Fibroblast of upper back skin (primary cell): Measurements from ENCODE around the gene IL2RG.

ENCODE experiments used
- DNase-seq: peaks from one replicate; pipeline ENCODE4 v3.0.0-alpha.2; 2013

The IL2RG gene

GRCh38 chrX:71067712-71068043 is 43.7 kb downstream of the IL2RG start:
- DNase-seq: no peak

DNA sequence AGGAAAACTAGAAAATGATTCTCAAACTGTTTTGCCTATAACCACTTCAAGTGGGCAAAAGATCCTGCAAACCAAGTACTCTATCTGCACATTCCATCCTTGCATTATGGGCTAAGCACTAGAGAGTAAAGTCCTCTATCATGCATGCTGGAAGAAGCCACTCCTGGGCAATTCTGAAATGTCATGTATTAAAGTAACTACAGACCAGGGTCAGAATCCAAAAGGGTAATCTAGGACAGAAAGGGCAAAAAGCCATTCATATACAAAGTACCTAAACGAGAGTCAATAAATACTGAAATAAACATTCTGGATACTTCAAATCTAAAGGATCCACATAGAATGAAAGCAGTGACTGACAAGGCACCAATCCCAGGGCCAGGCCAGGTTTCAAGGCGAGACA is 44.3 kb downstream of the IL2RG start:
- no peak for DNase-seq

DNA sequence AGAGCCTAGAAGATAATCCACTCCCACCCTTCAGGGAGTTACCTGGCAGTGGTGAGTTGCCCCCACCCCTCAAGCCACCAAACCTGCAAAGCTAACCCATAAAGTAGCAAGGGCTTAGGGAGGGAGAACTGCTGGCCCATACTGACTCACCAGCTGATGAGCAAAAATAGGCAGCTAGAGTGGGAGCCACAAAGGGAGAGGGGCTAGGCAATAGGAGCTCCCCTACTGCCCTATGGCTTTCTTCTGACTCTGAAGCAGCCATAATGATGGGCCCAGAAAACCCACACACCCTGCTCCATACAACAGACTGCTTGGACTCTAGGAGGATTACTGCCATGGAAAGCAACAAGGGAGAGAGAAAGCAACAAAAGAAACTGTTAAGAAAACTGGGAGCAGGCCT is 51.2 kb downstream of the IL2RG start:
- no peak for DNase-seq

- no peak for DNase-seq
Observed at GRCh38 chrX:71057848-71058530, 53.4 kb downstream of the IL2RG start.
